ACC112 (cell line): ENCODE measurements around the gene STX16.

ENCODE experiments used
- H2AFZ ChIP-seq: fragments of 200-600 bp; sonication (generic); one replicate; pipeline ENCODE4 v1.6.0; 2017; ENCODE audit warnings: antibody characterized with exemption, low read length; ENCODE audit not compliant: unreplicated experiment
- H3K27ac ChIP-seq: fragments of 200-600 bp; sonication (generic); 2 replicates; pipeline ENCODE4 v1.5.1; 2014; ENCODE audit warnings: low read depth, mild to moderate bottlenecking, antibody characterized with exemption, low read length, moderate library complexity
- H3K27me3 ChIP-seq: fragments of 200-600 bp; sonication (generic); 2 replicates; pipeline ENCODE4 v1.6.1; 2014; ENCODE audit warnings: mild to moderate bottlenecking, antibody characterized with exemption, low read length, moderate library complexity, mixed read lengths; ENCODE audit not compliant: insufficient read depth
- H3K36me3 ChIP-seq: fragments of 200-600 bp; sonication (generic); 2 replicates; pipeline ENCODE4 v1.6.1; 2016; ENCODE audit warnings: mild to moderate bottlenecking, antibody characterized with exemption, low read length, moderate library complexity, mixed read lengths; ENCODE audit not compliant: insufficient read depth
- H3K4me1 ChIP-seq: fragments of 200-600 bp; sonication (generic); one replicate; pipeline ENCODE4 v1.6.1; 2016; ENCODE audit warnings: low read length, mixed read lengths; ENCODE audit not compliant: insufficient read depth, unreplicated experiment, control insufficient read depth
- H3K4me3 ChIP-seq: fragments of 200-600 bp; sonication (generic); 2 replicates; pipeline ENCODE4 v1.5.1; 2014; ENCODE audit warnings: mild to moderate bottlenecking, low read depth, low read length
- H3K79me2 ChIP-seq: fragments of 200-600 bp; sonication (generic); one replicate; pipeline ENCODE4 v1.6.0; 2016; ENCODE audit warnings: low read length; ENCODE audit not compliant: control insufficient read depth, unreplicated experiment, insufficient read depth

Gene STX16

GRCh38 chr20:58668901-58669286 is 17.8 kb downstream of the STX16 start:
- no peak overlapping the region for H2AFZ ChIP-seq
- H3K36me3 ChIP-seq: peaks cover 38% of the 10 kb centered on the region
- H3K4me1 ChIP-seq: no peaks in the 10 kb centered on the region
- H3K27ac ChIP-seq: no peak overlapping the region
- H3K4me3 ChIP-seq: no peak overlapping the region
- no peaks in the 10 kb centered on the region for H3K27me3 ChIP-seq
- H3K79me2 ChIP-seq: peaks cover 32% of the 10 kb centered on the region

DNA sequence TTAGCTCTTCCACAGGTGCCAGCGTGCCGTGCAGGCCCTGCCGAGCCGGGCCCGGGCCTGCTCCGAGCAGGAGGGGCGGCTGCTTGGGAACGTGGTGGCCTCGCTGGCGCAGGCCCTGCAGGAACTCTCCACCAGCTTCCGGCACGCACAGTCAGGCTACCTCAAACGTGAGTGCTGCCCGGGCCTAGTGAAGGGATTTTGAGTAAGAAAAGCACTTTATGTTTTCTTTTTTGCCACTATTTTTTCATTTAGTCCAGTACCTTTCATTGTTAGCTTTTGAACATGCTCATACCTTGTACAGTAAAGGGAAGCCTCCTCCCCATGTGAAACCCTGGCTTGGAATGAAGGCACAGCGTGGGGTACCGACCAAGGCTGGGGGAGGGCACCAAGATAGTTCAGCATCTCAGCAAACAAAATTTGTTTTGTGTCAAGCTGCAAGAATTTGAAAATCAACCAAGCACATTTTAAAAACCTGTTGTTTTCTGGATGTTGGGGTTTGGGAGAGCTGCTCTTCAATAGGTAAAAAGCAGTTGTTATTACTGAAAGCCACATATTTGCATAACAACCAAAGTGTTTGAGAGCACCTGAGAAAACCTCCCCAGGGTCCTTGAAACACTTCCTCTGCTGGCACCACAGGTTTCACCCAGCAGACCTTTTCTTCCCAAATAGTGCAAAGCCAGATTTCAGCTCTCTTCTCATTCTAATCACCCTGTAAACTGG is 18.4 kb downstream of the STX16 start:
- Histone ChIP-seq H3K27ac (no peak overlapping the region), H3K36me3 (peaks cover 41% of the 10 kb centered on the region), H2AFZ (no peak overlapping the region), H3K27me3 (no peaks in the 10 kb centered on the region), H3K4me3 (no peak overlapping the region), H3K4me1 (no peaks in the 10 kb centered on the region), H3K79me2 (peaks cover 26% of the 10 kb centered on the region)

DNA sequence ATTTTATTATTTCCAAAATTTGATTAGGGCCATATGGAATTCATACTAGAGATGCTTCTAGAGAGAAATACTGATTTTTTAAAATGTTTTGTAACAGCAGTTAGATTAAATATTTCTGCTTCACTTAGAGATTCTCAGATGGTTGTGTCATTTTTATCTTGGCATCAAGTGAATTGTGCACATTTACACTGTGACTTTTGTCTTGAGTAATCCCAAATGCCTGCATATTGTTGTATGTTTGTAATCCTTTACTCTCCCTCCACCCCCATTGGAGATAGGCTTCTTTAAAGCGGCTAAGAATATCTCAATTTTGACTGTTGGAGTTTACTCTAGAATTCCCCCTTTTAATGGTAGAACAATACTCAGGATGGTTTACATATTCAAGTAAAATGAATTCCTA is 19.0 kb downstream of the STX16 start:
- H3K27me3 ChIP-seq: no peaks in the 10 kb centered on the region
- no peaks in the 10 kb centered on the region for H3K4me1 ChIP-seq
- peaks cover 20% of the 10 kb centered on the region for H3K79me2 ChIP-seq
- H2AFZ ChIP-seq: no peak overlapping the region
- no peak overlapping the region for H3K4me3 ChIP-seq
- no peak overlapping the region for H3K27ac ChIP-seq
- H3K36me3 ChIP-seq: peaks cover 45% of the 10 kb centered on the region

GRCh38 chr20:58670659-58671058 is 19.6 kb downstream of the STX16 start:
- H2AFZ ChIP-seq: no peak overlapping the region
- H3K27ac ChIP-seq: no peak overlapping the region
- H3K79me2 ChIP-seq: peaks cover 14% of the 10 kb centered on the region
- H3K27me3 ChIP-seq: no peaks in the 10 kb centered on the region
- no peak overlapping the region for H3K4me3 ChIP-seq
- H3K4me1 ChIP-seq: no peaks in the 10 kb centered on the region
- H3K36me3 ChIP-seq: peaks cover 46% of the 10 kb centered on the region

DNA sequence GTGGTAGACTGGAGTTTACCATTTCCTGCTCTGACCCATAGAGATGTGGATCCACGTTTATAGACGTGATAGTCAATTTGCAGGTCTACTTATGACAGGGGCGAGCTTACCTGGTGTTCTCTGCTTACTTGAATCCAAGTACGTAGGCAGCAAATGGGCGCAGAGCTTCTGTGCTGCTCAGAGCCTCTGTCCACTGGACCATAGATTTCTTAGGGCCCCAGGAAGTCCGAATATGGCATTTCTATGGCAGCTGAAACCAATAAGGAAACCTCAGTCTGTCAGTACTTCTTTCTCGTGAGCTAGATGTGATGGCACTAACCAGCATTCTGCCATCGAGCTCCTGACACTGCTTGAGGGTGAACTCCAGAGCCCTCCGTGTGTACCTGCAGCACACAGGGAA is 22.0 kb downstream of the STX16 start:
- Histone ChIP-seq H3K36me3 (peaks cover 42% of the 10 kb centered on the region), H2AFZ (no peak overlapping the region), H3K27ac (no peak overlapping the region), H3K4me1 (no peaks in the 10 kb centered on the region), H3K79me2 (peaks cover under 1% of the 10 kb centered on the region), H3K27me3 (no peaks in the 10 kb centered on the region), H3K4me3 (no peak overlapping the region)

GRCh38 chr20:58675146-58675584 is 24.1 kb downstream of the STX16 start:
- H3K79me2 ChIP-seq: no peaks in the 10 kb centered on the region
- H3K4me3 ChIP-seq: no peak overlapping the region
- H2AFZ ChIP-seq: no peak overlapping the region
- H3K4me1 ChIP-seq: no peaks in the 10 kb centered on the region
- no peaks in the 10 kb centered on the region for H3K27me3 ChIP-seq
- H3K36me3 ChIP-seq: peaks cover 38% of the 10 kb centered on the region
- H3K27ac ChIP-seq: no peak overlapping the region

GRCh38 chr20:58675641-58676040 is 24.6 kb downstream of the STX16 start:
- Histone ChIP-seq H3K36me3 (peaks cover 38% of the 10 kb centered on the region), H3K4me1 (no peaks in the 10 kb centered on the region), H3K4me3 (no peak overlapping the region), H3K27ac (no peak overlapping the region), H2AFZ (no peak overlapping the region), H3K79me2 (no peaks in the 10 kb centered on the region), H3K27me3 (no peaks in the 10 kb centered on the region)

GRCh38 chr20:58676161-58676560 is 25.1 kb downstream of the STX16 start:
- Histone ChIP-seq H3K4me1 (no peaks in the 10 kb centered on the region), H3K79me2 (no peaks in the 10 kb centered on the region), H3K36me3 (peaks cover 34% of the 10 kb centered on the region)

DNA sequence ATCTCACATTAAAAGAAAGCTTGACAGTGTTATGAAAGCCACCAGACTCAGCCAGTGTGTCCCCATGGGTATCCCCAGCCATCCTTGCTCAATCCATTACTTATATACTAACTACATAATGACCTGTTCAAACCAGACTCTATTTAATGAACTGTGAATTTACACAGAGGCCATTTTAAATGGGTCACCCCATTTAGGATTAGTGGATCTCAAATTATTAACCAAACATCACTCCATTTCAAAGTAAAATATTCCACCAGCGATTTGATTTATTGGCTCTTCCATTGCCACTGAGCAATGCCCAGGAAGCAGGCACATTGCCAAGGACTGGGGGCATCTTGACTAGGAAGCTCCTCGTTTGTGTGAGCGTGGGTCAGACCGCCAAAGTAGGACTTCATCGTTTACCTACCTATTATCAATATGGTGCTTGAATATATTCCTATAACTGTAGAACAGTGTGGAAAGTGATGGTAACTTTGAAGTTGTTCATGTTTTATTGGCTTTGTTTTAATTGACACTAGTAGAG is 26.1 kb downstream of the STX16 start:
- H3K27ac ChIP-seq: no peak overlapping the region
- H3K27me3 ChIP-seq: no peaks in the 10 kb centered on the region
- H3K4me3 ChIP-seq: no peak overlapping the region
- H3K36me3 ChIP-seq: peaks cover 34% of the 10 kb centered on the region
- H2AFZ ChIP-seq: no peak overlapping the region
- no peaks in the 10 kb centered on the region for H3K79me2 ChIP-seq
- H3K4me1 ChIP-seq: no peaks in the 10 kb centered on the region

More at GRCh38 chr20:58676161-58676560, 25.1 kb downstream of the STX16 start:
- Histone ChIP-seq H3K27ac (no peak overlapping the region), H3K27me3 (no peaks in the 10 kb centered on the region), H2AFZ (no peak overlapping the region), H3K4me3 (no peak overlapping the region)

- Histone ChIP-seq H3K79me2 (no peaks in the 10 kb centered on the region), H3K4me3 (no peak overlapping the region), H3K27ac (no peak overlapping the region), H3K27me3 (no peaks in the 10 kb centered on the region), H3K4me1 (no peaks in the 10 kb centered on the region), H3K36me3 (peaks cover 34% of the 10 kb centered on the region), H2AFZ (no peak overlapping the region)
Observed at GRCh38 chr20:58677808-58678207, 26.7 kb downstream of the STX16 start.

DNA sequence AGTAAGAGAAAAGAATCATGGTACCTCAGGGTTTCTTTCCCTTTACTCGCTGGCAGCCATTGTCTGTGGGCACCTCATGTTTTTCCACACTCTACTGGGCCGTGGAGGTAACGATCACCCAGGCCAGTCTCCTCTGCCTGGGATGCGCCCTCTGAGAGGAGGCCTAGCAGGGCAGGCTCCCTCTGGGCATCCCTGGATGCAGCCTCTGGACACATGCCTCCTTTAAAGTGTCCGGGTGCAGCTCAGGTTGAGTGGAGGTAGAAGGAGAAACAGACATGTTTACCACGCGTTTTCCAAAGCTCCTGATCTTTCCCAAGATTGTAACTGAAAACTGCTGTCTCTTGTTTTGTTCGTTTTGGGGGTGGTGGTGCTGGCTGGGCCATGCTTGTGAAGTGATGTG is 27.7 kb downstream of the STX16 start:
- no peaks in the 10 kb centered on the region for H3K4me1 ChIP-seq
- H3K36me3 ChIP-seq: peaks cover 28% of the 10 kb centered on the region
- no peaks in the 10 kb centered on the region for H3K27me3 ChIP-seq
- H3K27ac ChIP-seq: no peak overlapping the region
- H2AFZ ChIP-seq: no peak overlapping the region
- no peaks in the 10 kb centered on the region for H3K79me2 ChIP-seq
- no peak overlapping the region for H3K4me3 ChIP-seq
